PFSK-1 (cell line): ENCODE results near the gene LRFN5.

Source experiments
- FOXP2 ChIP-seq: optimal IDR thresholded peaks from 2 replicates; pipeline ENCODE3; 2011; ENCODE audit warnings: borderline replicate concordance, control low read depth, inconsistent platforms; ENCODE audit not compliant: insufficient read depth; ENCODE audit errors: extremely low read length, extremely low read depth
- POLR2AphosphoS5 ChIP-seq: IDR thresholded peaks from 2 replicates; pipeline ENCODE4 v1.6.1; 2012; ENCODE audit warnings: low read depth, mild to moderate bottlenecking, control low read depth, low read length, moderate library complexity
- SIN3A ChIP-seq: IDR thresholded peaks from 2 replicates; pipeline ENCODE4 v1.6.1; 2012; ENCODE audit warnings: mild to moderate bottlenecking, low read length, moderate library complexity, borderline replicate concordance; ENCODE audit not compliant: insufficient read depth
- TAF1 ChIP-seq: IDR thresholded peaks from 2 replicates; pipeline ENCODE4 v1.6.1; 2012; ENCODE audit warnings: low read length, control low read depth, borderline replicate concordance; ENCODE audit not compliant: insufficient read depth
- TF ChIP-seq, protein P1 (sequence below), 2 experiments: IDR thresholded peaks; 2 replicates each; pipeline versions ENCODE4 v1.6.1 to v1.8.0; 2011 to 2012; ENCODE audit warnings: low read depth in 2 of 2, low read length in 2 of 2, control low read depth in 1 of 2, inconsistent platforms in 1 of 2, mild to moderate bottlenecking in 1 of 2, moderate library complexity in 1 of 2; ENCODE audit not compliant: insufficient read depth in 1 of 2

DNA sequence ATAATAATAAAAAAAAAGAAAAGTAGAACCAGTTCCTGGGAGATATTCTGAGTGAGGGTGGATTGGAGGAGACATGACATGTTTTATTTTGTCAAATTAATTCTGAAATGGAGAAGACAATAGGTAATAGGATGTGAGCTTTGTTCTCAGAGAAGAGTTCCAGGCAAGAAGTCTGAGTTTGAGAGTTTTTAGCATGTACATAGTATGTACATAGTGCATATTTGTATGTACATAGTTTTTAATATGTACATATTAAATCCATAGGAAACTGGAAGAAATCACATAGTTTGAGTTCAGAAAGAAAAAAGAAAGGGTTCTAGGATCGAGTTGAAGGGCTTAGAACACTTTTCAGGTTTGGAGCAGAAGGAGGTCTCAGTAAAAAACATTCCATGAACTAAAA lies 47.5 kb downstream of the LRFN5 start:
- TF ChIP-seq SIN3A (no peak), POLR2AphosphoS5 (no peak), TAF1 (no peak), FOXP2 (no peak)
- TF ChIP-seq, protein P1, sequence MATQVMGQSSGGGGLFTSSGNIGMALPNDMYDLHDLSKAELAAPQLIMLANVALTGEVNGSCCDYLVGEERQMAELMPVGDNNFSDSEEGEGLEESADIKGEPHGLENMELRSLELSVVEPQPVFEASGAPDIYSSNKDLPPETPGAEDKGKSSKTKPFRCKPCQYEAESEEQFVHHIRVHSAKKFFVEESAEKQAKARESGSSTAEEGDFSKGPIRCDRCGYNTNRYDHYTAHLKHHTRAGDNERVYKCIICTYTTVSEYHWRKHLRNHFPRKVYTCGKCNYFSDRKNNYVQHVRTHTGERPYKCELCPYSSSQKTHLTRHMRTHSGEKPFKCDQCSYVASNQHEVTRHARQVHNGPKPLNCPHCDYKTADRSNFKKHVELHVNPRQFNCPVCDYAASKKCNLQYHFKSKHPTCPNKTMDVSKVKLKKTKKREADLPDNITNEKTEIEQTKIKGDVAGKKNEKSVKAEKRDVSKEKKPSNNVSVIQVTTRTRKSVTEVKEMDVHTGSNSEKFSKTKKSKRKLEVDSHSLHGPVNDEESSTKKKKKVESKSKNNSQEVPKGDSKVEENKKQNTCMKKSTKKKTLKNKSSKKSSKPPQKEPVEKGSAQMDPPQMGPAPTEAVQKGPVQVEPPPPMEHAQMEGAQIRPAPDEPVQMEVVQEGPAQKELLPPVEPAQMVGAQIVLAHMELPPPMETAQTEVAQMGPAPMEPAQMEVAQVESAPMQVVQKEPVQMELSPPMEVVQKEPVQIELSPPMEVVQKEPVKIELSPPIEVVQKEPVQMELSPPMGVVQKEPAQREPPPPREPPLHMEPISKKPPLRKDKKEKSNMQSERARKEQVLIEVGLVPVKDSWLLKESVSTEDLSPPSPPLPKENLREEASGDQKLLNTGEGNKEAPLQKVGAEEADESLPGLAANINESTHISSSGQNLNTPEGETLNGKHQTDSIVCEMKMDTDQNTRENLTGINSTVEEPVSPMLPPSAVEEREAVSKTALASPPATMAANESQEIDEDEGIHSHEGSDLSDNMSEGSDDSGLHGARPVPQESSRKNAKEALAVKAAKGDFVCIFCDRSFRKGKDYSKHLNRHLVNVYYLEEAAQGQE (IDR thresholded peaks at IDR 0.05; ENCODE audit: insufficient read depth in 1 of 2, low read depth in 2 of 2, low read length in 2 of 2): no peak
